ENCODE results near the gene CBY3.
"Not testable (repeated sequence)": the region's sequence is repeated elsewhere in the genome, so short reads cannot be mapped to it uniquely, and the experiment has no call there.

Gene CBY3

GRCh38 chr5:179668391-179668790 is 12.4 kb downstream of the CBY3 start:
- peak; percentile 26 for DNase-seq

GRCh38 chr5:179661647-179662046 is 19.2 kb downstream of the CBY3 start:
- DNase-seq = not testable (repeated sequence)

GRCh38 chr5:179658179-179658856 is 22.5 kb downstream of the CBY3 start:
- DNase-seq = peak; percentile 26

GRCh38 chr5:179657302-179658178 is 23.3 kb downstream of the CBY3 start:
- DNase-seq = not testable (repeated sequence)

- not testable (repeated sequence) for DNase-seq
These were observed 27.7 kb downstream of the CBY3 start for GRCh38 chr5:179653135-179653534.

- not testable (repeated sequence) for DNase-seq
These were observed 30.6 kb downstream of the CBY3 start for GRCh38 chr5:179650245-179650644.

- not testable (repeated sequence) for DNase-seq
These were observed 31.6 kb downstream of the CBY3 start for GRCh38 chr5:179649166-179649703.

GRCh38 chr5:179648410-179648809 is 32.4 kb downstream of the CBY3 start:
- DNase-seq = no peak

GRCh38 chr5:179644766-179645165 is 36.1 kb downstream of the CBY3 start:
- DNase-seq = not testable (repeated sequence)

- DNase-seq = not testable (repeated sequence)
These were observed 37.5 kb downstream of the CBY3 start for GRCh38 chr5:179643141-179643920.

- not testable (repeated sequence) for DNase-seq
These were observed 38.2 kb downstream of the CBY3 start for GRCh38 chr5:179642626-179643025.

GRCh38 chr5:179641745-179642144 is 39.1 kb downstream of the CBY3 start:
- not testable (repeated sequence) for DNase-seq

- not testable (repeated sequence) for DNase-seq
These were observed 41.5 kb downstream of the CBY3 start for GRCh38 chr5:179639296-179639695.

- not testable (repeated sequence) for DNase-seq
These were observed 46.3 kb downstream of the CBY3 start for GRCh38 chr5:179634370-179635172.

- not testable (repeated sequence) for DNase-seq
These were observed 47.1 kb downstream of the CBY3 start for GRCh38 chr5:179633501-179634369.

Measured in fibroblast of skin of abdomen (primary cell).